Heart left ventricle (tissue), 16 donors: ENCODE results near the gene TFDP3. TPM values are rescaled to one million over a fixed set of nuclear protein-coding genes. Genes with fewer than 3 reads are reported as not detected.
A peak's percentile ranks its signal among the peaks of the same experiment; 100 is the strongest.

ENCODE experiments used
- ATAC-seq, 4 donors: fragments of 200-7000 bp; cut with Tn5 transposase; one replicate each; pipeline ENCODE4 v1.9.1; 2020 to 2022; ENCODE audit warnings: moderate library complexity in 4 of 4, mild to moderate bottlenecking in 3 of 4, moderate number of reproducible peaks in 1 of 4
- DNase-seq, 5 donors: peaks; one replicate each; pipeline ENCODE4 v3.0.0-alpha.2; 2020
- H3K27ac ChIP-seq, 12 donors: fragments of 200-600 bp; sonication (generic) in 4 of 12; one replicate each; pipeline versions ENCODE4 v1.5.0 to v1.8.0; 2016 to 2022; ENCODE audit warnings: mild to moderate bottlenecking in 2 of 12
- H3K27me3 ChIP-seq, 9 donors: fragments of 200-600 bp; sonication (generic) in 2 of 9; one replicate each; pipeline versions ENCODE4 v1.5.1 to v1.8.0; 2016 to 2022; ENCODE audit warnings: mild to moderate bottlenecking in 3 of 9
- H3K36me3 ChIP-seq, 9 donors: fragments of 200-600 bp; sonication (generic) in 2 of 9; one replicate each; pipeline versions ENCODE4 v1.5.0 to v1.8.0; 2018 to 2022; ENCODE audit warnings: mild to moderate bottlenecking in 2 of 9
- H3K4me1 ChIP-seq, 12 donors: fragments of 200-600 bp; sonication (generic) in 4 of 12; one replicate each; pipeline versions ENCODE4 v1.5.0 to v1.8.0; 2016 to 2022; ENCODE audit warnings: mild to moderate bottlenecking in 3 of 12
- H3K4me3 ChIP-seq, 12 donors: fragments of 200-600 bp; sonication (generic) in 4 of 12; one replicate each; pipeline versions ENCODE4 v1.5.0 to v1.8.0; 2017 to 2022; ENCODE audit warnings: mild to moderate bottlenecking in 9 of 12, moderate library complexity in 4 of 12
- H3K9me3 ChIP-seq, 12 donors: fragments of 200-600 bp; sonication (generic) in 4 of 12; one replicate each; pipeline versions ENCODE4 v1.5.0 to v1.8.0; 2016 to 2022; ENCODE audit warnings: mild to moderate bottlenecking in 1 of 12
- CTCF ChIP-seq, 12 donors: fragments of 200-600 bp; sonication (generic) in 4 of 12; IDR thresholded peaks; one replicate each; pipeline versions ENCODE4 v1.5.0 to v1.8.0; 2018 to 2022; ENCODE audit warnings: antibody characterized with exemption in 12 of 12, mild to moderate bottlenecking in 5 of 12
- POLR2A ChIP-seq, 2 donors: fragments of 450-650 bp; IDR thresholded peaks; one replicate each; pipeline ENCODE4 v1.6.1; 2017; ENCODE audit warnings: antibody characterized with exemption in 2 of 2, mild to moderate bottlenecking in 2 of 2, moderate library complexity in 2 of 2
- WGBS, 4 donors: extraction: QIAGEN DNeasy Blood & Tissue Kit in 2 of 4; methylation state at CpG; one replicate each; pipeline versions ENCODE4 v1.1.5 to v1.1.7; 2013 to 2018; 5-methylcytosine and 5-hydroxymethylcytosine counted together
- intact Hi-C, 10 donors: fragments of 100-400 bp; cut with DNase I; formaldehyde crosslinking; loops; one replicate each; pipeline versions ENCODE4 v1.11.1 to v1.14.2; 2022
- polyA plus RNA-seq, 2 donors: library from polyadenylated mRNA; stranded (reverse); fragments of 200-250 nt; gene quantifications; one replicate each; pipeline ENCODE4 v1.2.3, GENCODE V29; 2013
- total RNA-seq, 9 donors: library from RNA; depleted of rRNA in 2 of 9; stranded (reverse); fragments of >200 nt in 2 of 9; fragmentation: NEBNext Ultra II Directional in 3 of 9; extraction: Animal tissue kit (Norgen Biotek cat#: 25700) in 3 of 9; gene quantifications; one replicate each; pipeline versions ENCODE4 v1.1.0 to v1.2.4, GENCODE V29; 2016 to 2023
- donor health status: ischemic (EF 13 %, LVEDD 7.1; RV severe dilation, severe dysfunction).
- donor health status: healthy with polysubstance abuse.
- donor health status: DM: no; HTN: yes; CAD: no.
- donor health status: DM: no; HTN: no; CAD: no.
- donor health status: ischemic (EF 25% LVEDD 6.9; RV normal size, moderate dysfunction).
- donor health status: ischemic (EF 25% LVEDD 5.7; RV mildly dilated, moderate dysfunction).
- donor health status: healthy.
- donor health status: DM: yes; HTN: yes; CAD: no.
- donor health status: ischemic (EF 35%, LVEDD 5.7; RV mildly dilated, moderate dysfunction).
- donor health status: nonischemic (EF 11% LVEDD 7.7; RV severe dilation, severe dysfunction).
- donor health status: DM: yes; HTN: yes; CAD: no.
- donor health status: PGD.
- donor health status: ischemic (EF 29% LVEDD 5.4; RV normal size, mild dysfunction).
- donor health status: nonischemic (EF 23%, LVEDD 6.1; RV moderate dilation, normal function).

TFDP3 gene
- total and polyA plus RNA-seq, 11 donors: not detected

- Histone ChIP-seq H3K27ac (no peak overlapping the region), H3K4me1 (no peaks in the 10 kb centered on the region), H3K27me3 (peaks cover 0 to 26% (median 0%) of the 10 kb centered on the region in 9 donors), H3K36me3 (no peaks in the 10 kb centered on the region), H3K4me3 (no peak overlapping the region), H3K9me3 (no peaks in the 10 kb centered on the region)
- no peak for ATAC-seq
- TF ChIP-seq CTCF (IDR thresholded peaks at IDR 0.05) (no peak), POLR2A (IDR thresholded peaks at IDR 0.05) (no peak)
- intact Hi-C loops: no loop called here
- WGBS, 4 donors: 69 to 87% (median 79%) methylated on average over 3 of the region's 3 CpGs
- DNase-seq: no peak
These were observed 36.5 kb upstream of the TFDP3 start for GRCh38 chrX:133254666-133255065.

GRCh38 chrX:133251204-133251603 is 33.0 kb upstream of the TFDP3 start:
- 58 to 71% (median 65%) methylated on average over 5 of the region's 5 CpGs for WGBS, 4 donors
- TF ChIP-seq CTCF (IDR thresholded peaks at IDR 0.05): no peak
- TF ChIP-seq POLR2A (IDR thresholded peaks at IDR 0.05): no peak
- no peaks in the 10 kb centered on the region for H3K36me3 ChIP-seq

DNA sequence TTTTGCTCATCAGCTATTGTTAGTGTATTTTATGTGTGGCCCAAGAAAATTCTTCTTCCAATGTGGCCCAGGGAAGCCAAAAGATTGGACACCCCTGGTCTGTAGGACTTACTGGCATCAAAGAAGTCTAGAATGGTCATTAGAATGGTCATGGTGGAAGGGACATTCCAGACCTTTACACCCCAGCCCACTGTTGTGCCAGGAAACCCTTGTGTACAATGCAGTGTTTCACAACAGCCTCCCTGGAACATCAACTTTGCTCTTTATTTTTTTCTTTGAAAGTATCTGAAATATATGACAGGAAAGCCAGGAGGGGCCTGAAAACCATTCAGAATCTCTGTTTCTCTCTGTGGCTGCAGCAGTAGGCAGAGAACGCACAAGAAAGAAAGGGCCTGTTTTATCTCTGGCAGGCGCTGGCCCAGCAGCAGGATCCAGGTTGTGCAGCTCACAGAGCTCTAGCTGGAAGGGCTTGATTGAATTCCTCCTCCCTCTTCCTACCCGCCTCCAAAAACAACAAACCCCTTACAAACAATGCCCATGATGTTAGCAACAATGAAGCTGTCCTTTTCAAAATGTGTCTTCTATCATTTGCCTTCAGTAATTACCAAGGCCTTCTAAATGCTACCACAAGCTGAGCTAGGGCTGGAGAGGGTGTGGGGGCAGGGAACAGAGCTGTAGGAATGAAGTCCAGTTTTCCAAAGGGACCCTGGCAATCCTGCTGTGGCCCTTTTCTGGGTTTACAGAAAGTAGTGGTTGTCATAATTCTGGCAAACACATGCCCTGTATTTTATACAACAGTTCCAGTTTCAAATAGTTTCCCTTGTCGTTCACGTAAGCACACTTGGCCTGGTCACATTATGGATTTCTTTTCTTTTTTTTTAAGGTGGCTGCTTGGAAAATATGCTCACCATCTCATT is 32.3 kb upstream of the TFDP3 start:
- H3K4me1 ChIP-seq: no peaks in the 10 kb centered on the region
- WGBS, 4 donors: 73 to 80% (median 76%) methylated on average over 5 of the region's 5 CpGs
- H3K36me3 ChIP-seq: no peaks in the 10 kb centered on the region
- ATAC-seq (no peak), DNase-seq (no peak)
- H3K27me3 ChIP-seq: peaks cover 0 to 10% (median 0%) of the 10 kb centered on the region in 9 donors
- peak overlapping the region in 1 of 12 donors; percentile 35 for H3K27ac ChIP-seq
- peaks cover 0 to 28% (median 0%) of the 10 kb centered on the region in 12 donors for H3K9me3 ChIP-seq
- TF ChIP-seq CTCF (IDR thresholded peaks at IDR 0.05) (no peak), POLR2A (IDR thresholded peaks at IDR 0.05) (no peak)
- intact Hi-C loops: no loop called here
- H3K4me3 ChIP-seq: no peak overlapping the region

More at GRCh38 chrX:133251204-133251603, 33.0 kb upstream of the TFDP3 start:
- peak overlapping the region in 1 of 12 donors; percentile 35 for H3K27ac ChIP-seq
- H3K4me1 ChIP-seq: no peaks in the 10 kb centered on the region
- intact Hi-C loops: no loop called here
- no peak overlapping the region for H3K4me3 ChIP-seq
- H3K27me3 ChIP-seq: peaks cover 0 to 15% (median 0%) of the 10 kb centered on the region in 9 donors
- peaks cover 0 to 24% (median 0%) of the 10 kb centered on the region in 12 donors for H3K9me3 ChIP-seq
- DNase-seq (no peak), ATAC-seq (no peak)

DNA sequence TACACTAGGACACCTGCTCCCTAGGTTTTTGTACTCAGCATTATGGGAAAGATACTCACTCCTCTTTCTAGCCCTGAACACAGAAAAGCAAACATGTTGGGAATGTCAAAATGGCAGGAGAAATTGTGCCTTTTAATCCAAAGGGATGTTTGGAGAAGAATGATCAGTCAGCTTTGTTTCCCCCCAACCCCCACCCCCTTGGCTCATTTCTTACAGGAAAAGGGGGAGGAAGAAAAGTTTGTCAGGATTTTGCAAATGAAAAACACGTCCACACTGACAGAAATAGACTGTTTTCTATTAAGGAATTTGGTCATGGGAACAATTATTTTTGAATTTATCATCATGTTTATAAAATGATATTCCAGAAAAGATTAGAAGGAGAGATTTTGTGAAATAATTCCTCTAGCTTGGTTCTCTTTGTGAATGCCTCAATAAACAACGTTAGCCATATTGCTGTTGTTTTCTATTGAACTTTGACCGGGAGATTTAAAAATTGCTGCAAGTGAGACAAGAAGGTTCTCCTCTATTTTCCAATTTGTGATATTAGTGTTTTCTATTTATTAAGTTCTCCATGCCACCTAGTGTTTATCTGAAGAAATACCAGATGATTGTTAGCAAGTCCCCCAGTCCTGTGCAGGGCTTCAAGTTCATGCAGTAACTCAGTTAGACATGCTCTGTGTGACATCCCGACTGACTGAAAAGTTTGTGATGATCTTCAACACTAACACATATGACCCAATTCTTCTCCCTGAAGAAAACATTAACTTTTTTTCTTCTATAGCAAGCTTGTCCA is 31.3 kb upstream of the TFDP3 start:
- TF ChIP-seq CTCF (IDR thresholded peaks at IDR 0.05) (peak in 1 of 12 donors; percentile 12), POLR2A (IDR thresholded peaks at IDR 0.05) (no peak)
- no peak overlapping the region for H3K4me3 ChIP-seq
- H3K36me3 ChIP-seq: no peaks in the 10 kb centered on the region
- peaks cover 0 to 10% (median 0%) of the 10 kb centered on the region in 9 donors for H3K27me3 ChIP-seq
- no peak for DNase-seq
- ATAC-seq: no peak
- intact Hi-C loops: no loop called here
- 50 to 62% (median 56%) methylated on average over 4 of the region's 4 CpGs for WGBS, 4 donors
- H3K4me1 ChIP-seq: no peaks in the 10 kb centered on the region
- peak overlapping the region in 1 of 12 donors; percentile 35 for H3K27ac ChIP-seq
- peaks cover 0 to 36% (median 0%) of the 10 kb centered on the region in 12 donors for H3K9me3 ChIP-seq
